GM15510 (cell line): ENCODE measurements around the gene YKT6.

ENCODE experiments used
- POLR2A ChIP-seq: IDR thresholded peaks from 3 replicates; pipeline ENCODE4 v1.6.1; 2011; ENCODE audit warnings: borderline replicate concordance; ENCODE audit not compliant: insufficient read length; ENCODE audit errors: extremely low read depth

Gene YKT6

GRCh38 chr7:44200699-44201461 lies at the start of gene YKT6:
TSS of gene YKT6 (plus strand) at chr7:44200978. CDS start at chr7:44201136, 158 bp downstream.
- TF ChIP-seq POLR2A: peak; percentile 90

DNA sequence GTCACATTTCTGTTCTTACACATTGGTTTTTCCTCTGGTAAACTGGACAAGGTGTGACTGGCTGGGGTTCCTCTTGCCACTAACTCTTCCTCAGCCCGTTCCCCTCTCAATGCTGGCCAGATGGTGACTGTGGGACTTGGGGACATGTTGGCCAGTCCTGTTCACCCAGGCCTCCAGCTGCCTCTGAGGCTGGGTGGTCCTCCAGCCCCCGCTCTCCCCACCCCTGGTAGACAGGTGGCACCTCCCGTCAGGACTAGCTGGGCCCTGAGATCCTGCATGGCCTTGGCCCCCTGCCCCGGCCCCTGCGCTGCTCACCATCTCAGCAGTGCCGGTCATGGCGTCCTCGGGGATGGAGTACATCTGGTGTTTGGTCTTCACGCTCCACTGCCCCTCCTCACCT lies 48.8 kb upstream of the YKT6 start:
- TF ChIP-seq POLR2A: no peak

GRCh38 chr7:44152971-44153947 lies 47.5 kb upstream of the YKT6 start:
- no peak for TF ChIP-seq POLR2A

GRCh38 chr7:44153948-44154335 lies 46.8 kb upstream of the YKT6 start:
- TF ChIP-seq POLR2A: no peak

- TF ChIP-seq POLR2A: no peak
Measured at GRCh38 chr7:44154703-44155102, 46.1 kb upstream of the YKT6 start.

GRCh38 chr7:44155191-44156185 lies 45.3 kb upstream of the YKT6 start:
- no peak for TF ChIP-seq POLR2A

DNA sequence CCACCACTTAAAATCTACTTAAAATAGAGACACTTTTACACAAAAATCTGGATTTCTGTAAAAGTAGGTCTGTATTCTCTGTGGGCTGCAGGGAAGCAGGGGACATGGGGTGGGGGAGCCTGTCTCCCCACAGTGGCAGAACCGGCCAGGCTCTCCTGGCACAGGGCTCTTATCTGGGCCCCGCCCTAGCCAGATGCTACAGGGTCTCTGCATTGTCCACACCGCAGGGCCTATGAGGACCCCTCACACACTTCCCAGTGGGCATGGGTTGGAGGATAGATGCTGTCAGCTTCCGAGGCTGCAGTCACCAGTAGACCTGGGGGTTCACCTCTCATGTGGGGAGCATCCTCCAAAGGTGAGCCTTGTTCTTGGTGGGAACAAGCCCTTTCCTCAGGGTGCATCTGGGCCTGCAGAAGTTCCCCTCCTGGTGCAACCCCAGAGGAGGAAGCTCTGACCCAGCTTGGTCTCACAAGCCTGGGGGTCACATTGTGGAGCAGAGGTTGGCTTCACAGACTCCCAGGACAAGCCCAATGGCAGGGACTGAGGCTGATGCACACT lies 44.2 kb upstream of the YKT6 start:
- no peak for TF ChIP-seq POLR2A

DNA sequence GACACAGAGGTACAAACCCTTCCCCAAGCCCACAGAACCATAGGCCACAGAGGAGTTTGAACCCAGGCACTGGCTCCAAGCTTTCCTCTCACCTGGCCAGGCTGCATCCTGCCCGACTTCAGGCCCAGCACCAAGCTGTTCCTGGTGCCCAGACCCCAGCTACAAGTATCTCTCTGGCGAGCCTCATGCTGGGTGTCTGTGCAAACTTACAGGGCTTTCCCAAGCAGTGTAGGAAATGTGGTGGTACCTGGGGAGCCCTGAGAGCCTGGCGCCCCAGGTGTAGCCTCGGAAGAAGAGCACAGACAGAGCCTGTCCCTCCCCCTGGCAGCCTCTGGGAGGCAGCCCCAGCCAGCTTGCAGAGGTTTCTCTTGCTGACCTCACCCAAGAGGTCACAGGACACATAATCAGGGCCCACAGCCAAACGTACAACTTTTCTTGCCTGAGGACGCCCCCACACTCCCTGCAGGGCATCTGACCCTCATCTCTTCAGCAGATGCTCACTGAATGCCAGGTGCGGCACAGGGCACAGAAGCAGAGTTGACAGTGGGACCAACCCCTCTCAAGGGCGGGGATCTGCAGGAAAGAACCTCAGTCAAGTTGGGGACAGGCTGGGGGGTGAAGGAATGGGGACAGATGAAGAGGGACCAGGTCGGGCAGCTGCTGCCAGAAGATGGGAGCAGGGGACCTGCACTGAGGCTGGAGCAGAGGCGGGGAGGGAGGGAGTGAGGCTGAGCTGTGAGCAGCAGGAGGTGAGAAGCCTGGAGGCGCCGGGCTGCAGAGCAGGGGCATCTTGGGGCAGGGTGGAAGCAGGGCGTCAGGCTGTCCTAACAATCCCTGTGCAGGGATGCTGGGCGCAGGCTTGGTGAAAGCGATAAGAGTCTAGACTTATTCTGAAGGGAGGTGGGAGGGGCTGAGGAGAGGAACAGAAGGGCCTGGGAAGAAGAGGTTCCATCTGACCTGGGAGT lies 43.4 kb upstream of the YKT6 start:
- TF ChIP-seq POLR2A: no peak

DNA sequence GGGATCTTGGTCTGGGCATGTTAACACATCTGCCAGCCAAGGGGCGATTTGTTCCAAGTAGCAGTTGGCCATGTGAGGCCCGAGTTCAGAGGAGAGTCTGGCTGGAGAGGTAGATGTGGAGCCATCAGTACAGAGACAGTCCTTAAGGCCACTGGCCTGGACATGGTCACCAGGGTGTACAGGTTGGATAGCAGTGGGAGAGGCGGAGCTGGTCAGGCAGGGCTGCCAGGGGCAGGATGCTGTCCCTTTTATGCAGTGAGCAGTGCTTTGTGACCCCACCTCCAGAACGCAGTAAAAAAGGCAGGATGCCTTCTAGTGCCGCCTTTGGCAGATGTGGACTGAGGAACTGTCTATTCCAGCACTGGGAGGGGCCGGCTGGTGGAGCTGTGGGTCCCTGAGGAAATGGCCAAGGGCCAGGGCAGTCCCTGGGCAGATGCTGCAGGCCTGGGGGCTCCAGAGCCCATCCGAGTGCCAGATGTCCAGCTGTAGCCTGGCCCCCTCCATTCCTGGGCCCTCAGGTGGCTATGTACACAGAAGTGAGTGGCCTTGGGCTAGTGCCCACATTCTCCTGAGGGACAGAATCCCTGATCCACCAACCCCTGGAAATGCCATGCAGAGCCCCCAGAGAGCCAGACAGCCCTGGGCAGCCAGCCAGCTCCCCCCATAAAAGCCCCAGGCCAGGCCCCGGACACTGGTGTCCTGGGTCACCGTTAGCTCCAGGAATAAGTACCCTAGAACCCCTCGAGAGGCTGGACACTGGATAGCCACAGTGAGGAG lies 42.5 kb upstream of the YKT6 start:
- no peak for TF ChIP-seq POLR2A

GRCh38 chr7:44158873-44159631 lies 41.7 kb upstream of the YKT6 start:
- TF ChIP-seq POLR2A: no peak

DNA sequence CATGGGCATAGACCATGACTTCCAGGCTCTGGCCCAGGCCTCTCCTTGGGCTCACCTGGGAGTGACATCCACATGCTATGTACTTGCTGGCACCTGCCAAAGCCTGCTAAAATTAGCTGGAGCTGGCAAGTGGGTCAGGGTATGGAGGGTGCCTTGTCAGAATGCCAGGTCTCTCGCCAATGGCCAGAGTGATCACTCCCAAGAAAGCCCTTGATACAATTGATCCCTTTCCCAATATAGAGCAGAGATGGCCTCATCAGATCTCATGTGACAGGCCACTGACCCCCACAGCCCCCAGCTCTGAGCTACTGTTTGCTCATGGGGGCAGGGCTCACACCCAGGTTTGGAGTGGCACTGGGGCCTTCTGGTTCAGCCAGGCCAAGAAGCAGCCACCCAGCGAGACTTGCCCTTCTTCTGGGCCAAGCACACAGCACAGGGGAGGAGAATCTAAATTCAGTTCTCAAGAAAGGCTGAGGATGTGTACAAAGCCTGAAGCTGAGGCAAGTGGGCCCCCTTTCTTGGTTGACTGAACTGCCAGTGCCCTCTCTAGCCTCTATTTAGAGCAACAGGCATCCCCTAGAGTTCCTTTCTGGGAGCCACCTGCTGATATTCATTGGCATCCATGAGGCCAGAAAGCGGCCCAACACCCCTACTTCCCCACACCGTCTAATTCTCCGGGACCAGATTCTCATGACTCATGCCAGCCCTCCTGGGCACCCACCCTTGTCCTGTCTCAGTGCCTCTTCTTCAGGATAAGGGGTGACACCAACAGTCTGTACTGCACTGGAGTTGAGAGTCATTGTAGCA lies 40.8 kb upstream of the YKT6 start:
- TF ChIP-seq POLR2A: no peak
